Small intestine (tissue), 7 donors: ENCODE results near the gene ALDH1L2. TPM values are rescaled to one million over a fixed set of nuclear protein-coding genes. Genes with fewer than 3 reads are reported as not detected.

Experiments
- DNase-seq, 2 donors: peaks; one replicate each; pipeline versions ENCODE4 v3.0.0 to v3.0.0-alpha.2; 2013
- FAIRE-seq: peaks from 2 replicates; lab custom pipeline; 2012; peaks lifted over from hg19 to GRCh38; lab: Jason Lieb, UNC
- H3K27ac ChIP-seq, 3 donors: one replicate each; pipeline ENCODE4 v1.5.1; 2013; ENCODE audit warnings: low read length in 2 of 3, mild to moderate bottlenecking in 2 of 3, control low read depth in 1 of 3, inconsistent platforms in 1 of 3, low read depth in 1 of 3, moderate library complexity in 1 of 3
- H3K27me3 ChIP-seq, 3 donors: one replicate each; pipeline ENCODE4 v1.6.1; 2013; ENCODE audit warnings: low read length in 3 of 3, inconsistent platforms in 1 of 3; ENCODE audit not compliant: control insufficient read depth in 3 of 3, insufficient read depth in 3 of 3
- H3K36me3 ChIP-seq, 3 donors: one replicate each; pipeline ENCODE4 v1.6.1; 2013; ENCODE audit warnings: low read length in 3 of 3, inconsistent platforms in 1 of 3, low read depth in 1 of 3, mild to moderate bottlenecking in 1 of 3, moderate library complexity in 1 of 3; ENCODE audit not compliant: control insufficient read depth in 3 of 3, insufficient read depth in 2 of 3
- H3K4me1 ChIP-seq, 3 donors: one replicate each; pipeline ENCODE4 v1.6.1; 2013; ENCODE audit warnings: low read length in 2 of 3, inconsistent platforms in 1 of 3, low read depth in 1 of 3, mild to moderate bottlenecking in 1 of 3, moderate library complexity in 1 of 3; ENCODE audit not compliant: control insufficient read depth in 3 of 3, insufficient read depth in 2 of 3
- H3K4me3 ChIP-seq, 3 donors: one replicate each; pipeline ENCODE4 v1.5.1; 2013; ENCODE audit warnings: low read length in 3 of 3, control low read depth in 1 of 3, inconsistent platforms in 1 of 3, low read depth in 1 of 3, mild to moderate bottlenecking in 1 of 3, moderate library complexity in 1 of 3
- H3K9me3 ChIP-seq, 2 donors: one replicate each; pipeline ENCODE4 v1.6.1; 2013; ENCODE audit warnings: low read depth in 1 of 2, low read length in 1 of 2; ENCODE audit not compliant: control insufficient read depth in 2 of 2, insufficient read depth in 1 of 2
- WGBS, 3 donors: extraction: QIAGEN DNeasy Blood & Tissue Kit; methylation state at CpG; one replicate each; pipeline ENCODE4 v1.1.7; 2013; 5-methylcytosine and 5-hydroxymethylcytosine counted together
- polyA plus RNA-seq, 4 donors: library from polyadenylated mRNA; stranded (reverse) in 3 of 4; unstranded in 1 of 4; fragments of 200-250 nt in 3 of 4; fragments of 120-200 nt in 1 of 4; gene quantifications; one replicate each; pipeline versions ENCODE4 v1.2.1 to v1.2.3, GENCODE V29; 2013
- donor health status: healthy with polysubstance abuse.
- donor health status: control.
- donor health status: control.
- donor health status: Bipolar disorder and iron deficiency.
- donor health status: healthy.

ALDH1L2 gene
- polyA plus RNA-seq, 4 donors = 0.22 to 1.7 (median 0.65) TPM

- FAIRE-seq (no peak), DNase-seq (no peak)
- Histone ChIP-seq H3K27ac (no peak overlapping the region), H3K4me3 (no peak overlapping the region), H3K36me3 (no peaks in the 10 kb centered on the region), H3K4me1 (no peaks in the 10 kb centered on the region), H3K27me3 (no peaks in the 10 kb centered on the region), H3K9me3 (peaks cover 0 to 16% of the 10 kb centered on the region in 2 donors)
- 50 to 70% (median 63%) methylated on average over 4 of the region's 4 CpGs for WGBS, 3 donors
Observed at GRCh38 chr12:105091476-105092206, 7.4 kb upstream of the ALDH1L2 start.

- peaks cover 0 to 9% of the 10 kb centered on the region in 2 donors for H3K9me3 ChIP-seq
- no peak overlapping the region for H3K4me3 ChIP-seq
- WGBS, 3 donors = 60 to 73% (median 71%) methylated on average over 6 of the region's 6 CpGs
- FAIRE-seq (no peak), DNase-seq (no peak)
- H3K4me1 ChIP-seq = no peaks in the 10 kb centered on the region
- no peaks in the 10 kb centered on the region for H3K27me3 ChIP-seq
- no peaks in the 10 kb centered on the region for H3K36me3 ChIP-seq
- no peak overlapping the region for H3K27ac ChIP-seq
Observed at GRCh38 chr12:105090361-105090760, 6.1 kb upstream of the ALDH1L2 start.

- DNase-seq = no peak
- Histone ChIP-seq H3K9me3 (peaks cover 0 to 5% of the 10 kb centered on the region in 2 donors), H3K36me3 (no peaks in the 10 kb centered on the region), H3K4me1 (no peaks in the 10 kb centered on the region), H3K4me3 (no peak overlapping the region), H3K27ac (no peak overlapping the region), H3K27me3 (peaks cover 0 to 2% (median 0%) of the 10 kb centered on the region in 3 donors)
- no peak for FAIRE-seq
- WGBS, 3 donors = 85 to 94% (median 92%) methylated on average over 3 of the region's 3 CpGs
Observed at GRCh38 chr12:105089817-105090216, 5.6 kb upstream of the ALDH1L2 start.

GRCh38 chr12:105085501-105085900 is 1.2 kb upstream of the ALDH1L2 start:
- DNase-seq (no peak), FAIRE-seq (no peak)
- Histone ChIP-seq H3K36me3 (no peaks in the 10 kb centered on the region), H3K4me1 (peaks cover 0 to 4% (median 0%) of the 10 kb centered on the region in 3 donors), H3K4me3 (no peak overlapping the region), H3K9me3 (no peaks in the 10 kb centered on the region), H3K27ac (no peak overlapping the region), H3K27me3 (peaks cover 0 to 21% (median 0%) of the 10 kb centered on the region in 3 donors)
- WGBS, 3 donors = 74 to 82% (median 77%) methylated on average over 6 of the region's 6 CpGs

- H3K4me3 ChIP-seq = peak overlapping the region in 1 of 3 donors; percentile 45
- no peaks in the 10 kb centered on the region for H3K9me3 ChIP-seq
- H3K4me1 ChIP-seq = peaks cover 0 to 4% (median 0%) of the 10 kb centered on the region in 3 donors
- peak overlapping the region in 1 of 3 donors; percentile 73 for H3K27ac ChIP-seq
- H3K27me3 ChIP-seq = peaks cover 0 to 21% (median 0%) of the 10 kb centered on the region in 3 donors
- 11 to 18% (median 12%) methylated on average over 18 of the region's 18 CpGs for WGBS, 3 donors
- no peaks in the 10 kb centered on the region for H3K36me3 ChIP-seq
- FAIRE-seq (no peak), DNase-seq (peak in 1 of 2 donors; percentile 13)
Observed at GRCh38 chr12:105083551-105084105, 630 bp downstream of the ALDH1L2 start.

GRCh38 chr12:105083031-105083430 is 1.2 kb downstream of the ALDH1L2 start:
- H3K9me3 ChIP-seq = no peaks in the 10 kb centered on the region
- WGBS, 3 donors = 22 to 56% (median 47%) methylated on average over 5 of the region's 5 CpGs
- no peak overlapping the region for H3K4me3 ChIP-seq
- FAIRE-seq (no peak), DNase-seq (no peak)
- peaks cover 0 to 21% (median 0%) of the 10 kb centered on the region in 3 donors for H3K27me3 ChIP-seq
- H3K36me3 ChIP-seq = no peaks in the 10 kb centered on the region
- no peak overlapping the region for H3K27ac ChIP-seq
- H3K4me1 ChIP-seq = peaks cover 0 to 4% (median 0%) of the 10 kb centered on the region in 3 donors

GRCh38 chr12:105078712-105079570 is 5.3 kb downstream of the ALDH1L2 start:
- Histone ChIP-seq H3K4me3 (no peak overlapping the region), H3K4me1 (peaks cover 0 to 3% (median 0%) of the 10 kb centered on the region in 3 donors), H3K27ac (no peak overlapping the region), H3K36me3 (no peaks in the 10 kb centered on the region), H3K9me3 (no peaks in the 10 kb centered on the region), H3K27me3 (peaks cover 0 to 13% (median 0%) of the 10 kb centered on the region in 3 donors)
- FAIRE-seq = no peak
- DNase-seq = no peak
- 85 to 89% (median 85%) methylated on average over 11 of the region's 11 CpGs for WGBS, 3 donors

GRCh38 chr12:105077435-105077834 is 6.8 kb downstream of the ALDH1L2 start:
- Histone ChIP-seq H3K4me1 (no peaks in the 10 kb centered on the region), H3K4me3 (no peak overlapping the region), H3K36me3 (no peaks in the 10 kb centered on the region), H3K27me3 (no peaks in the 10 kb centered on the region), H3K9me3 (no peaks in the 10 kb centered on the region), H3K27ac (no peak overlapping the region)
- 85 to 88% (median 86%) methylated on average over 7 of the region's 7 CpGs for WGBS, 3 donors
- FAIRE-seq = no peak
- no peak for DNase-seq
